Muscle layer of colon (tissue), 2 donors: ENCODE measurements around the gene CHIT1.

Source experiments
- H3K27ac ChIP-seq: one replicate; pipeline ENCODE4 v1.7.0; 2013; ENCODE audit warnings: low read depth, mild to moderate bottlenecking, low read length, moderate library complexity
- H3K27me3 ChIP-seq, 2 donors: one replicate each; pipeline ENCODE4 v1.7.0; 2013; ENCODE audit warnings: low read length in 2 of 2, mild to moderate bottlenecking in 2 of 2; ENCODE audit not compliant: insufficient read depth in 2 of 2, control insufficient read depth in 1 of 2
- H3K36me3 ChIP-seq: one replicate; pipeline ENCODE4 v1.7.0; 2013; ENCODE audit warnings: mild to moderate bottlenecking, low read length; ENCODE audit not compliant: insufficient read depth
- H3K4me1 ChIP-seq: one replicate; pipeline ENCODE4 v1.7.0; 2013; ENCODE audit warnings: mild to moderate bottlenecking, low read length; ENCODE audit not compliant: insufficient read depth
- H3K4me3 ChIP-seq, 2 donors: one replicate each; pipeline ENCODE4 v1.7.0; 2013; ENCODE audit warnings: low read length in 2 of 2, low read depth in 1 of 2, mild to moderate bottlenecking in 1 of 2, moderate library complexity in 1 of 2
- H3K9ac ChIP-seq: one replicate; pipeline ENCODE4 v1.7.0; 2013; ENCODE audit warnings: low read length
- H3K9me3 ChIP-seq: one replicate; pipeline ENCODE4 v1.7.0; 2013; ENCODE audit warnings: mild to moderate bottlenecking, low read length
- donor health status: abdominal sarcoma.
- donor health status: Adenocarcinoma of cecum.

CHIT1 gene

GRCh38 chr1:203177470-203178039, 51.9 kb downstream of the CHIT1 start:
- Histone ChIP-seq H3K4me3 (no peak overlapping the region), H3K9ac (no peak overlapping the region), H3K27ac (no peak overlapping the region), H3K9me3 (no peaks in the 10 kb centered on the region), H3K4me1 (no peaks in the 10 kb centered on the region), H3K36me3 (no peaks in the 10 kb centered on the region), H3K27me3 (no peaks in the 10 kb centered on the region)

GRCh38 chr1:203177036-203177405, 52.5 kb downstream of the CHIT1 start:
- Histone ChIP-seq H3K27me3 (no peaks in the 10 kb centered on the region), H3K27ac (no peak overlapping the region), H3K4me1 (no peaks in the 10 kb centered on the region), H3K4me3 (no peak overlapping the region), H3K36me3 (no peaks in the 10 kb centered on the region), H3K9me3 (no peaks in the 10 kb centered on the region), H3K9ac (no peak overlapping the region)

GRCh38 chr1:203176273-203177035, 53.0 kb downstream of the CHIT1 start:
- H3K9ac ChIP-seq: no peak overlapping the region
- H3K4me1 ChIP-seq: no peaks in the 10 kb centered on the region
- H3K27ac ChIP-seq: no peak overlapping the region

GRCh38 chr1:203175827-203176241, 53.6 kb downstream of the CHIT1 start:
- Histone ChIP-seq H3K4me3 (no peak overlapping the region), H3K9ac (no peak overlapping the region), H3K9me3 (no peaks in the 10 kb centered on the region), H3K27ac (no peak overlapping the region), H3K27me3 (no peaks in the 10 kb centered on the region), H3K4me1 (no peaks in the 10 kb centered on the region), H3K36me3 (no peaks in the 10 kb centered on the region)

More at GRCh38 chr1:203176273-203177035, 53.0 kb downstream of the CHIT1 start:
- H3K4me3 ChIP-seq: no peak overlapping the region
- no peaks in the 10 kb centered on the region for H3K36me3 ChIP-seq
- H3K9me3 ChIP-seq: no peaks in the 10 kb centered on the region
- no peaks in the 10 kb centered on the region for H3K27me3 ChIP-seq

GRCh38 chr1:203175237-203175826, 54.1 kb downstream of the CHIT1 start, which contains the start of gene MYBPH:
Gene MYBPH (minus strand): TSS chr1:203175826. CDS start chr1:203175755, 71 bp downstream.
- H3K4me1 ChIP-seq: no peaks in the 10 kb centered on the region
- no peak within 1 kb of the TSS for H3K27ac ChIP-seq
- no peak within 1 kb of the TSS for H3K9ac ChIP-seq

GRCh38 chr1:203174324-203174985, 55.0 kb downstream of the CHIT1 start:
- Histone ChIP-seq H3K4me1 (no peaks in the 10 kb centered on the region), H3K27ac (no peak overlapping the region), H3K9me3 (no peaks in the 10 kb centered on the region), H3K4me3 (no peak overlapping the region), H3K36me3 (no peaks in the 10 kb centered on the region), H3K27me3 (no peaks in the 10 kb centered on the region), H3K9ac (no peak overlapping the region)

More at GRCh38 chr1:203175237-203175826, 54.1 kb downstream of the CHIT1 start, which contains the start of gene MYBPH:
- Histone ChIP-seq H3K4me3 (no peak within 1 kb of the TSS), H3K9me3 (no peaks in the 10 kb centered on the region), H3K36me3 (no peaks in the 10 kb centered on the region), H3K27me3 (no peaks in the 10 kb centered on the region)

- no peak overlapping the region for H3K4me3 ChIP-seq
Observed at GRCh38 chr1:203173566-203173965, 55.9 kb downstream of the CHIT1 start.

GRCh38 chr1:203173011-203173555, 56.4 kb downstream of the CHIT1 start:
- no peaks in the 10 kb centered on the region for H3K4me1 ChIP-seq
- no peak overlapping the region for H3K27ac ChIP-seq
- no peaks in the 10 kb centered on the region for H3K36me3 ChIP-seq
- H3K4me3 ChIP-seq: no peak overlapping the region
- H3K9ac ChIP-seq: no peak overlapping the region
- no peaks in the 10 kb centered on the region for H3K9me3 ChIP-seq
- no peaks in the 10 kb centered on the region for H3K27me3 ChIP-seq

More at GRCh38 chr1:203173566-203173965, 55.9 kb downstream of the CHIT1 start:
- no peaks in the 10 kb centered on the region for H3K27me3 ChIP-seq
- no peak overlapping the region for H3K9ac ChIP-seq
- no peaks in the 10 kb centered on the region for H3K9me3 ChIP-seq
- no peaks in the 10 kb centered on the region for H3K36me3 ChIP-seq
- no peaks in the 10 kb centered on the region for H3K4me1 ChIP-seq
- no peak overlapping the region for H3K27ac ChIP-seq

- H3K4me3 ChIP-seq: no peak overlapping the region
- no peaks in the 10 kb centered on the region for H3K27me3 ChIP-seq
- no peak overlapping the region for H3K9ac ChIP-seq
- no peaks in the 10 kb centered on the region for H3K4me1 ChIP-seq
- no peaks in the 10 kb centered on the region for H3K36me3 ChIP-seq
- no peaks in the 10 kb centered on the region for H3K9me3 ChIP-seq
- H3K27ac ChIP-seq: no peak overlapping the region
Observed at GRCh38 chr1:203172184-203173010, 57.1 kb downstream of the CHIT1 start.

- Histone ChIP-seq H3K9ac (no peak overlapping the region), H3K27me3 (no peaks in the 10 kb centered on the region), H3K4me1 (no peaks in the 10 kb centered on the region), H3K4me3 (no peak overlapping the region), H3K27ac (no peak overlapping the region), H3K36me3 (no peaks in the 10 kb centered on the region), H3K9me3 (no peaks in the 10 kb centered on the region)
Observed at GRCh38 chr1:203171341-203172183, 57.9 kb downstream of the CHIT1 start.
